Inflammatory macrophage treated with lipopolysaccharide for 4 hours (primary cell): ENCODE data around the gene CDH22.

Experiments
- DNase-seq: peaks from one replicate; pipeline ENCODE4 v3.0.0-alpha.2; 2020

CDH22 gene

DNA sequence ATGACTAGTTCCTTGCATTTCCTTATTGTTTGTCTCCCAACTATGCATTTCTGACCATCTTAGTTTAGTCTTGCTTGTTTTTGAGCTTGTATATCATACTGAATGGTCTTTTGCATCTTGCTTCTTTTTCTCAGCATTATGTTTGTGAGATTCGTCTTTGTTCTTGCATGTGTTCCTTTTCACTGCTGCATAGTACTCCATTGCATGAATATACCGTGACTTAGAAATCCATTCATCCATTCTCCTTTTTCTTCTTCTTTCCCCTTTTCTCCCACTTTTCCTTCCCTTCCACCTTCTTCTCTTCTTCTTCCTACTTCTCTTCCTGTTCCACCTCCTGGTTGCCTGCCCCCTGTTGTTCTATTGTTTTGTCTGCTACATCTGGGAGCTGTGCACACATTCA, 42.8 kb downstream of the CDH22 start:
- no peak for DNase-seq

DNA sequence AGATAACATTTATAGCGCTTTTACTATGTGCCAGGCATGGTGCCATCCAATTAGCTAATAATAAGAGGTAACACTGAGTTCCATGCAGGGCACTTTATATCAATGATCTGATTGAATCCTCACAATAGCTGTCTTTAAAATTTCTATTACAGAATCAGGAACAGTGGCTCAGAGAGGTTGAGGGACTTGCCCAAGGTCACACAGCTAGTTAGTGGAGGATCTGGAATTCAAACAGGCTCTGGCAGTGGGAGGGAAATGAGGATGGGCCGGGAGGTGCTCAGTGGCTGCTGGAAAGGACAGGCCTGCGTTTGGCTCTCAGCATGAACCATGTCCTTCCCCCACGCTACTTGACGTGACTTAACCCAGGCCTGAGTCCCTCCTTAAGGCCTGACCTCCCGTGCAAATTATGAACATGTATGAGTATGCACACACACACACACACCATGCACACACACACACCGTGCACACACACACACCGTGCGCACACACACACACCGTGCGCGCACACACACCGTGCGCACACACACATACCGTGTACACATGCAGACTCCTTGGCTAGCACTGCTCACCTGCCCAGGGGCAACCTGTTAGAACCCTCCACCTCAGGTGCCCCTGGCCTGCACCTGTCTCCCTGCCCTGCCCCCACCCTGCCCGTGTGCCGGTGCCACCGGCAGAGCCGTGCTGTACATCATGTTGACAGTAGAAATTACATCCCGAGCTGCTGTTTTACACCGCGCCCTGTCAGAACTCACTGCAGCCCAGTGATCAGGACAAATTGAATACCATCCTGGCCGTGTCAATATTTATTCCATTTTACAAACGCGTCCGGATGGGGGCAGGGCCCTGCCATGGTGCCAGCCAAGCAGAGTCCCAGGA, 43.7 kb downstream of the CDH22 start:
- no peak for DNase-seq

DNA sequence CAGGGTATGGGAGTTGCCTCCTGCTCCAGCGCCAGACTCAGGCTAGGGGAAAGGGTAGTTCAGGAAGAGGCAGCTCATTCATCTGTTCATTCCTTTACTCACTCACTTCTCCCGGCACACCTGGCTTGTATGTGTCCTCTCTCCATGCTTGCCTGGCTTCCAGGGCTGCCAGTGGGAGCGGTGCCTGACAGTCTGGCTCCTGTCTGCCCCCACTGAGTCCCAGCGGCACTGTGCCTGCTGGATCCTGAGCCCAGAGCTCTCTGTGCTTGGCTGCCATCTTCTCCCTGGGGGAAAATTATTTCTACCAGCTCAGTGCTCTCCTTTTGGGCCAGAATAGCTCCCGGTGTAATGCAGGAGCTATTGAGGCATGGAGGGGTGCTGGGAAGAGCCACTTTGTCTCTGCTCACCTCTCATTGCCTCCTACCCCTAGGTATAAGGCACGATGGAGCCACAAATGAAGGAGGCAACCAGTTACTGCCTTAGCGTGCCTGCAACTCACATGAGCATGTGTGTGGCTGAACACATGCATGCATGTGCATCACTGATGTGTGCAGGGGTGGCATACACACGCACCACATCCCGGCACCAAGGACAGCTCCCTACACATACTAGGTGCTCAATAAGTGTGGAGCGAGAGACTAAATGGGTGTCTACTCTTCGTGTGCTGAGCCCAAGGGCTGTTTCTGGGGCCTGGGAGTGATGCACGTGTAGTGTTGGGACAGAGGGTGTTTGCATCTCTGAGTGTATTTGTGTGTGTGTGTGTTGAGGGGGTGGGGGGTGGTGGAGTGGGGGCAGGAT, 46.6 kb downstream of the CDH22 start:
- no peak for DNase-seq

DNA sequence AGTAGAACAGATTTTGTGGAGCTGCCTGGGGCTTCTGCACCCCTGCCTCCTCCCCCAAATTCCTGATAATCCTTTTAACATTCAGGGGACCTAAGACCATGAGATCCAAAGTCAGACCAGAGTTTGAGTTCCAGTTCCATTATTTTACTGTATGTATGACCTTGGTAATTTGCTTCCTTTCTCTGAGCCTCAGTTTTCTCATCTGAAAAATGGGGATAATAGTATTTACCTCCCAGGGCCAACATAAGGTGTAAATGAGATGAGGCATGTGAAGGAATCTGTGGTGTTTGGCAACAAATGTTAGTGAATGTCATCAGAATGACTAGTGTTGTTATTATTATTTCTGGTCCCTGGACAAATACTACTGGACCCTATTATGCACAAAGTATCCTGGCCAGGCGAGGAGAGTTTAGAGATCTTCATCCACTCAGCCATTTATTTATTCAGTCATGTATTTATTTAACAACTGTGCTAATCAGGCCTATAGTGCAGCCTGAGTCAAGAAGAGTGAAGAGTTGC, 47.3 kb downstream of the CDH22 start:
- DNase-seq: no peak

DNA sequence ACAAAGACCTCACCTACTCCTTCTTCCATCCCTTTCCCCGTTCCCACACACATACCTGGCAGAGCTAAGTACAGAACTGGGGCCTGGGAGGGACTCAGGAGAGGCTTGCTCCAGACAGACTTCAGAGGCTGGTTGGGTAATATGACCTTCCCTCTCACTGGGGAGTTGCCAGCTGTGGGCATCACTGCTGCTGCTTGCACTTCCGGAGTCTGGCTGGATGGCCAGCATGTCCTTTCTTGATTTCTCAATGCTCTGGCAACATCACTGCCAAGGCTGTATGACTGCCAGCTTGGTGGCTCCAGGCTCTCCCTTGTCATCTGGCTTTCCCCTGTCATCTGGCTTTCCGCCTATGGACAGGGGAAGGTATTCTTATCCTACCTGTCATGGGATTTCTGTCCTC, 47.8 kb downstream of the CDH22 start:
- DNase-seq: peak; percentile 47

DNA sequence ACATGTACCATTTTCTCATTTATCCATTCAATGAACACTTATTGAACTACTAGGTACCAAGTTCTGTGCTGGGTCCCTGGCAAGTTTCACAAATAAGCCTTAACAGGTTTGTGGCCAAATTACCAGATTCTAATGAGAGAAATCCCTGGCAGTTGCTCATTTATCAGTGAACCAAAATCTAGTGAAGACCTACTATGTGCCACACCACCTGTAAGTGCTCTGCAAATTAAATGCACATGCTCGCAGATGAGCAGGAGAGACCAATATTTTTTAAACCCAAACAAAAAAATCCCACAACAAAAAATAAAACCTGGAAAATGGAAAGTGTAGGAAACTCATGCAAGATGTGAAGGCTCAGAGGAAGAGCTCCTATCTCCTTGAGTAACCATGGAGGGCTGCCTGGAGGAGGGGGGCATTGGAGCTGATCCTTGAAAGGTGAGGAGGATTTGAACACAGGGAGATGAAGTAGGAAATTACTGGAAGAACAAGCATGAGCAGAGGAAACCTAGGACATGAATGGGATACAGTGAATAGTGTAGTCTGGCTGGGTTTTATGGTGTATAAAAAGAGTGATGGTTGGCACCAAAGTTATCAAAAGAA, 48.9 kb downstream of the CDH22 start:
- no peak for DNase-seq

DNA sequence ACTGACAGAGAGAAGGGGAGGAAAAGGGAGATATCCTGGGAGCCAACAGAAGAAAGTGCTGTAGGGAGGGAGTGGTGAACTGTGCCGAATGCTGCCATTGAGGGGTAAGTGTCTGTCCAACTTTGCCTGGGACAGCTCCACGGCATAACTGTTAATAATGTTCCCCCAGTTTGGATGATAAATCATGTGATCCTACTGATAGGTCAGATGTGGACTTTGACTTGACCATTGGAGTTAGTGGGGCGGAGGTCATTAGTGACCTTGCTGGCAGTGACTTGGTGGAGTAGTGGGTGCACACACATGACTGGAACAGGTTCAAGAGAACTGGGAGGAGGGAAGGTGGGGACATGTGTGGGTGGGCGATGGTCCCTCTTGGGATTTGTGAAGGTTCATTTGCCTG, 50.4 kb downstream of the CDH22 start:
- no peak for DNase-seq

DNA sequence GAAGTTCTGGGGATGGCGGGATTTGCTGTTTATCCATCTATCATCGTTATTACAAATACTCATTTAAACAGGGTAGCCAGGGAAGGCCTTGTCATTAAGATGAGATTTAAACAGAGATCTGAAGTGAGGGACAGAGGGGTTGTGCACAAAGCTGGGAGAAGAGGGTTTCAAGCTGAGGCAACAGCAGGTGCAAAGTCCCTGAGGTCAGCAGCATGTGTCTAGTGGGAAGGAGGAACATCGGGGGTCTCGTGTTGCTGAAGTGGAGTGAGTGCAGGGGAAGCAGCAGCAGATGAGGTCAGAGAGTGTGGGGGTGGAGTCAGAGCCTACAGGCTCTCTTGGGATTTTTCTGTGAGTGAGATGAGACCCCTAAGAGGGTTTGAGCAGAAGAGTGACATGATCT, 52.0 kb downstream of the CDH22 start:
- DNase-seq: no peak

DNA sequence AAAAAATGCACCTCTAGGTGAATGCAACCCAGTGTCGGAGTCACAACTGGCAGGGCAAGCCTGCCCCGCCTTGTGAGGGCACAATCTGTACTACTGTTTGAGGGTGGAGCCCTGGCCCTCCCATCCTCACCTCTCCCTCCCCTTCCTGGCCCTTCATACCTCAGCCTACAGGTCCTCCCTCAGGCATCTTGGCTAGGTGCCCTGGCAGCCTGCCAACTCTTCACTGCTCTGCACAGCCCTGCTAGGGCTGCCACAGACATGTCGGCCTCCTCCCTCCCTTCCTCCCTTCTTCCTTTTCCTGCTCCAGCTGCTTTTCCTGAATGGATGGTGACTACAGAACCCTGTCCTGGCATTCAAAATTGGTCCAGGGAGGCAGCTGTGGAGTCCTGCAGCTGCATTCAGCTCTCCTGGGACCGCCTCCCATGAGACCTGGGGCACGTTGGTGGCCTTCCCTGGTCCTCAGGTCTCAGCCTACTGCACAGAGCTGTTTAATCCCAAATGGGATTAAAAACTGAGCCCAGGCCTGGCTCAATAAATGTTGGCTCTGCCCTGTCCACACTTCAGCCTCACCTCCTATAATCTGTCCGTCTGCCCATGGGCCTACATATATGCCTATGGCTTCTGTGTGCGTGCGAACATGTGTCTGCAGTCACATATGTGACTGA, 52.7 kb downstream of the CDH22 start:
- no peak for DNase-seq

GRCh38 chr20:46253391-46253790, 54.9 kb downstream of the CDH22 start:
- DNase-seq: peak; percentile 16

GRCh38 chr20:46252352-46253091, 55.8 kb downstream of the CDH22 start:
- DNase-seq: no peak

DNA sequence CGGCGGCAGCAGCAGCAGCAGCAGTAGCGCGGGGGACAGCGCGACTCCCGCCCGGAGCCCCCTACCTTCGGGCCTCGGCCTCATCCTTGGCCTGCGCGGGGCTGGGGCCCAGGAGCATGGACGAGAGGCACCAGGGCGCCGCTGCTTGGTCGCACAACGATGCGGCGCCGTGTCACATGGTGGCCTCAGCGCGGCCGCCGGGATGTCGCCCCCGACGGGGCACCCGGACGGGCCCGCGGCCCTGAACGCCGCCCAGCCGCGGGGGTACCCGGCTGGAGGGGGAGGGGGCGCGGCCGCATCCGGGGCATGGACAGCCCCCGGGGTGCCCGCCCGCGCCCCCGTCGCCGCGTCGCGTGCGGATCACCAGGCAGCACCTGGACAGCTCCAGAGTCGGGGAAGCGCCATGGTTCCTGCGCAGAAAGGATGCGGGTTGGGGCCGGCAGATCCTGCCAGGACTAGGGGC, 57.1 kb downstream of the CDH22 start:
- DNase-seq: no peak

GRCh38 chr20:46250772-46251171, 57.5 kb downstream of the CDH22 start:
- DNase-seq: no peak

- DNase-seq: no peak
Measured at GRCh38 chr20:46249671-46250070, 58.6 kb downstream of the CDH22 start.

DNA sequence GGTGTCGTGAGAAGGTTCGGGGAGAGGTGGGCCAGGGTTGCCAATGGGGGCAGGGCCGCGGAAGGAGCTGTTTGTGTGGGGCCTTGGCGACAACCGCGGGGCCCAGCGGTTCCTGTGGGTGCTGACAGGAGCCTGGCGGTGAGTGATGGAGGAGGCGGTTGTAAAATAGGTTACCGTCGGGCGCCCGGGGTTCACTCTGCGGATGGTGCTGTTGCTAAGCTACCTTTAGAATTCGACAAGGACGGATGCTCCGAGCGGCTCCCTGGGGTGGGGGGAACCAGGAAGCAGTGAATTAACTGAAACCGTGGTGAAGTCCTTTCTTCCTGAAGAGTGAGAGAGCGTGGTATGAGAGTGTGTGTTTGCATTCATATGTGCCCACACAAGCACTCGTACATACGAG, 61.7 kb downstream of the CDH22 start:
- DNase-seq: no peak

DNA sequence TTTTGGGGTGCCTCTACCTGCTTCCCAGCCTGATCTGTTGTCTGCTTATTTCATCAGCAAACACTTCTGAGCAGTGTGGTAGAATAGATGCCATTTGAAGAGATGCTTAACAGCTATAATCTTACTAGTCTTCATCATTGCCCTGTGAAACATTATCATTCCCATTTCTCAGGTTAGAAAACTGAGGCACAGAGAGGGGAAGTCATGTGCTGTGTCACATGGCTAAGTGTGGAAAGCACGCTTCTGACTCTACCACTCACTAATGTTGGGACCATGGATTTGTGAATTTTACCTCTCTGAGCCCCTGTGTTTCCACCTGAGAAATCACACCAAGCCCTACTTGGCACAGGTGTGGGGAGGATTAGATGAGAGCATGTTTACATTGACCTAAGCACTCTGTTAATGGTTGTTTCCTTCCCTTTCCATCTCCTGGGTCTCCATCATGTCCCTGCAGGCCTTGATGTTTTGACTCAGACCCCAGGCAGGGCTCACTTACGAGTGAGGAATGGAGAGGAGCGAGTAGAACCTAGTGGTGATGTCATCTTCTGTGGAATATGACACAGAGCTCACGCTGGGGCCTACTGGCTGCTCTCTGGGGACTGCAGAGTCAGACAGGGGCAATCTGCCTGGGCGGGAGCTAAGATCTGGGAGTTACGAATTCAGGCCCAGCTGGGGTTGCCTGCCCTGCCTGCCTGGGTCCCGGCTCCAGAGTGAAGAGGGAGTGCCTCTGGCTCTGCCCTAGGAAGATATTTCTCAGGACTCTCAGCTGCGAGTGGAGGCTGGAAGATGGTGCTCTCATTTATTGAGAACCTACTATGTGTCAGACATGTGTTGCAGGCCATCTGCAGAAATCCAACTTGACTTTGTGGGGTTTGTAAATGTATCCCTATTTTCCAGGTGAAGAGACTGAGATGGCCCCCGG, 64.3 kb downstream of the CDH22 start:
- DNase-seq: no peak

- DNase-seq: no peak
Measured at GRCh38 chr20:46242390-46242789, 65.9 kb downstream of the CDH22 start.

DNA sequence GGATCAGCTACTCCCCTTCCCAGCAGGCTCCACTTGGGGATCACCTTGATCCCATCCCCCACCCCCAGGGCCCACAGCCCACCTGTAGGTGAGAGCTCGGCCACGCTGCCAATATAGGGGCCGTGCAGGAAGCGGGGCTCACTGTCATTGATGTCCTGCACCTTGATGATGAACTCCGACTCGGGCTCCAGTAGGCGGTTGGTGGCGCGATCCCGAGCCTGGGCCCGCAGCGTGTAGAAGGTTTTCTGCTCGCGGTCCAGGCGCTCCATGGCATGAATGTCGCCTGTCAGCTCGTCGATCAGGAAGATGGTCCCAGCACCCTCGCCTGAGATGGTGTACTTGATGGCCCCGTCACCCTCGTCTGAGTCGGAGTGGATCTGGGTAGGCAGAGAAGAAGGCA, 67.4 kb downstream of the CDH22 start:
- DNase-seq: no peak

DNA sequence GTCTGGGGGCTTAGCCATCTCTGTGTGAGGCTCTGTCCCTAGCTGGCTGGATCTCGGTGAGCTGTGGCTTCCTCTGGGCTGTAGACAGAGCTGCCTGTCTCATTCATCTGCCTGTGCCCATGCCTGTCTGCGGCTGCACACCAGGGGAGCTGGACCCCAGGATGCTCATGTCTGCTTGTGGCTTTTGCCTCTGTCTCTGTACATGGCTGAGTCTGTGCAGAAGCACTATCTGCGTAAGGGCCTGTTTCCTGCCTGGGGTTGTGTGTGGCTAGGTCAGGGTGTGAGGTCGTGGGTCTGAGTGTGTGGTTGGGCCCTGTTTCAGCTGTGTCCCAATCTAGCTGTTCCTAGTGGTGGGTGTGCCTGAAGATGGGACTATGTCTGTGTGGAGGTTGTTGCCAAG, 68.2 kb downstream of the CDH22 start:
- no peak for DNase-seq

- DNase-seq: no peak
Measured at GRCh38 chr20:46237736-46238135, 70.6 kb downstream of the CDH22 start.

DNA sequence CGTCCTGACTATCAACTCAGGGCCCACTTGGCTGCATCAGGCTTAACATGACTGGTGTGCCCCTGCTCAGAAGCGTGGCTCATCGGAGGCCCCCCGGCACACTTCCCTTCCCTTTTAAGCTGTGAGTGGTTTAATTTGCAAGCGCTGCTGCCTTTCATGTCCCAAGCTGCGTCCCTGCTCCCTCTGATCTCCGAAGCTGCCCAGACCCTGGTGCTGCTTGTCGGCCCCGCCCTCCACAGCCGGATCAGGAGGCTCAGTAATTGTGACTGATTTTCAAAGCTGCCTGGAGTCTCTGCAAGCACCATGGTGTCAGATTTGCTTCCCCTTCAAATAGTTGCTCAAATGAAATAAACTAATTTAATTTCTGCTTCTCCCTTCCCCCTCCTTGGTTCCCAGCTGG, 71.1 kb downstream of the CDH22 start:
- DNase-seq: no peak
